ENCODE measurements around the gene BCR.
A peak's percentile ranks its signal among the peaks of the same experiment; 100 is the strongest.
"Not testable (repeated sequence)": the region's sequence is repeated elsewhere in the genome, so short reads cannot be mapped to it uniquely, and the experiment has no call there.

Gene BCR

GRCh38 chr22:23180301-23180892 is at the start of gene BCR:
BCR (plus strand) TSS chr22:23180509; CDS start chr22:23180961, 452 bp downstream.
- no peak for DNase-seq (ENCODE audit: low read depth)

- no peak for DNase-seq (ENCODE audit: low read depth)
Measured at GRCh38 chr22:23130697-23131096, 49.6 kb upstream of the BCR start.

- no peak for DNase-seq (ENCODE audit: low read depth)
Measured at GRCh38 chr22:23131931-23132330, 48.4 kb upstream of the BCR start.

DNA sequence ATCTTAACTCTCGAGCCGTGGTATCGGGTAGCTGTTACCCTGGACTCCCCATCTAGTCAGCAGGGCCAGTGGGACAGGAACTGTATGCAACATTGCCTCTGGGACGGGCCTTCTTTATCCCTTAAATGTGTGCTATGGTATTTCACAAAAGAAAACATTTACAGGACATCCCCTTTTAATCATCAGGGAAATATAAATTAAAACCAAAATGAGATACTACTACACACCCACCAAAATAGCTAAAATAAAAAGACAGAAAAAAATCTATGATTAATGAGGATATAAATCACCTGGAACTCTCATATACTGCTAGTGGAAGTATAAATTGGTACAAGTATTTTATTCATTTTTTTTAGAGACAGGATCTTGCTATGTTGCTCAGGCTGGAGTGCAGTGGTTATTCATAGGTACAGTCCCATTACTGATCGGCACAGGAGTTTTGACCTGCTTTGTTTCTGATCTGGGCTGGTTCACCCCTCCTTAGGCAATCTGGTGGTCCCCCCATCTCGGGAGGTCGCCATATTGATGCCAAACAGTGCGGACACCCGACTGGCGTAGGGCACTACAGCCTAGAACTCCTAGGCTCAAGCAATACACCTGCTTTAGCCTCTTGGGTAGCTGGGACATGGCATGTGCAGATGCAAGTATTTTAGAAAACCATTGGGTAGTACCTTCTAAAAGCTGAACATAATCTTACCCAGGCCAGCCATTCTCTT is 47.8 kb upstream of the BCR start:
- no peak for DNase-seq (ENCODE audit: low read depth)

DNA sequence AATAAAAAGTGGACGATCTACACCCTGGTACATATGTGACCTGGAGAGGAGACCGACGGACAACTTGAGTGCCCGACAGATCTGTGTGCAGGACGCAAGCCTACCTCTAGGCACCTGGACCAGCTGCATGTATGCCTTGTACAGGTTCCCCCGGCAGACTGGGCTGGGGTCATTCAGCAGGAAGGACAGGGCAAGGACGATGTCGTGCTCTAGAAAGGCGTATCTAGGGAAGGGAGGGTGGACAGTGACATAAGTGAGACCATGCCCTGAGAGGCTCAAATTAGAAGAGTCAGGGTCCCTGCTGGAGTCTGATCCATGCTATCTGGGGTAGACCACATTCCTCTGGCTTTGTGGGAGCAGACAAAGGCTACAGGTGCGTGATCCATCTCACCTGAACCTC is 46.4 kb upstream of the BCR start:
- no peak for DNase-seq (ENCODE audit: low read depth)

- not testable (repeated sequence) for DNase-seq (ENCODE audit: low read depth)
Measured at GRCh38 chr22:23136991-23137390, 43.3 kb upstream of the BCR start.

DNA sequence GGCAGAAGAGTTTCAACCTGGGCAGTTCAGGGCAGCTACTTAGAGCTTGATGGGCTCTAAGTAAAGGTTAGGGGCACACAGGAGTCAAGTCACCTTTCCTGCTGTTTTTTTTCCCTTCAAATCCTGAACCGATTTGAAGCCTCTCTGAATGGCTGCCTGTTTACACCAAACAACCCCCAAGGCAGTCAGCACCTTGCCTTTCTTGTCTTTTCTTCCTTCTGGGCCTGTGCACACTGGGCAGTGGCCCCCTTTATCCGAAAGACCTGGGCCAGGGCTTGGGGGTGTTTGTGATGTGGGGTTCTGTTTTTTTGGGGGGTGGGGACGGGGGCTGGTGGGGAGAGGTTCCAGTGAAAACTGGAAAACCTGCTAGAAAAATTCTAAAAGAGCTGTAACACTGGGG is 42.8 kb upstream of the BCR start:
- DNase-seq (ENCODE audit: low read depth), result no peak

- no peak for DNase-seq (ENCODE audit: low read depth)
Measured at GRCh38 chr22:23137905-23138561, 42.3 kb upstream of the BCR start.

DNA sequence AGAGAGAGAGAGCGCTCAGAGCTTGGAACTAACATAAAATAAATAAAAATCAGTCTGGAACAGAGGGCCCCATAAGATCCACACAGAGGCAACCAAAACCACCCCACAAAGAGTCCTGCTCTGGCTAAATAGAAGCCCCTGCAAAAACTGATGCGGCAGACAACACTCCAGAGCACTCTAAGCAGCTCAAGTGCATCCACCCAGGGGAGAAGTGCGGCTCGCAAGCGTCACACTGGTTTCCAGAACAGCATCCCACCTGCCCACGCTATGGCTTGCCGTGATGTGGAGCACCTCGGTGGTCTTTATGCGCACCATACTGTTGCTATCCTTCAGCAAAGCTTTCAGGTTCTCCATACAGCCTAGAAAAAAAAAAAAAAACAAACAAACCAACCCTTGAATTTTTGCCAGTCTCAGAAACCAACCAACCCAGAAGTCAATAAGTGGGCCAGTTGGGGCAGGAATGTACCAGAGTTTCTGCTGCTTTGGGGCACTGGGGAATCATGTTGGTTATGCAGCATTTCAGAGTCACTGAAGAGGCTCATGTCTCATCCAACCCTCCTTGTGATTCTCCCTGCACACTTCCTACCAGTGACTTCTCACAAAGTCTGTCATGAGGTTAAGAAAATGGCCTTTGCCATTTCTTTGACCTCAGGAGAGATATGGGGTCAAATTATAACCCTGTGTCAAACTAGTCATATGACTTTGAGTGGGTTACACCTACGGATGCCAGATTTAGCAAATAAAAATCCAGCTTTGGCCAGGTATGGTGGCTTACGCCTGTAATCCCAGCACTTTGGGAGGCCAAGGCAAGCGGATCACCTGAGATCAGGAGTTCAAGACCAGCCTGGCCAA is 41.5 kb upstream of the BCR start:
- DNase-seq (ENCODE audit: low read depth), result no peak

DNA sequence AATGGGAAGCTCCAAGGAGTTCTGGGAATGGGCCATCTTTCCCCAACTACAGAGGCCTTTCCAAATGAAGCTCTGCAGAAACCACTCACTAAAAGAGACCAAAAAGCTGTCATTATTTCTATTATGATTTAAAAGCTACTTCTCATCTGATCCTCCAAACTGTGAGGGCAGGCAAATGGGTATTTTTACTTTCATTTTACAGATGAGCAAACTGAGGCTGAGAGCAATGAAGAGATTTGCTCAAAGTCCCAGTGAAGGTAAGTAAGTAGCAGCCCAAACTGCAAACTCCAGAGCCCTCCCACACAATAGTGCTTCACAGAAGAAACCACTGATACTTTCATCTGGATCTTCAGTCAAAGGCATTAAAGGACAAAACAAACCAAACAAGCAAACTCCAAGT is 39.9 kb upstream of the BCR start:
- no peak for DNase-seq (ENCODE audit: low read depth)

DNA sequence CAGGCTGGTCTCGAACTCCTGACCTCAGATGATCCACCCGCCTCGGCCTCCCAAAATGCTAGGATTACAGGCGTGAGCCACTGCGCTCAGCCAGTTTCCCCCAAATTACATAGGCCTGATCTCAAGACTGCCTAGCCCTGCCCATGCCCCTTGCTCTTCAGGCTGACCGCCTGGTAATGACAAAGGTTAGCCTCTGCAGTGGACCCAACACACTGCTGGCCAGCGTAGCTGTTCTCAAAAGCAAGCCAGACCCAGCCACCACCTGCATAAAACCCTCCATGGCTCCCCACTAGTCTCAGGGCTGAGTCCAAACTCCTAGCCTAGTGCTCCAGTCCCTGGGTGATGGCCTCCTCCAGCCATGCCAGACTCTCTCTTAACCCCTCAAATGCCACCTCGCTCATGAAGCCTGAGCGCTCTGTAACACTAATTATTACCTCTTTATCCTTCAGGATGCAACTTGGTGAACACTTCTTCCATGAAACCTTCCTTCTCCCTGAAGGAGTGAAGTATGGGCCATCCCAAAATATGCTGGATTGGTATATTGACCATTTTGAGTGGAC is 37.7 kb upstream of the BCR start:
- no peak for DNase-seq (ENCODE audit: low read depth)

DNA sequence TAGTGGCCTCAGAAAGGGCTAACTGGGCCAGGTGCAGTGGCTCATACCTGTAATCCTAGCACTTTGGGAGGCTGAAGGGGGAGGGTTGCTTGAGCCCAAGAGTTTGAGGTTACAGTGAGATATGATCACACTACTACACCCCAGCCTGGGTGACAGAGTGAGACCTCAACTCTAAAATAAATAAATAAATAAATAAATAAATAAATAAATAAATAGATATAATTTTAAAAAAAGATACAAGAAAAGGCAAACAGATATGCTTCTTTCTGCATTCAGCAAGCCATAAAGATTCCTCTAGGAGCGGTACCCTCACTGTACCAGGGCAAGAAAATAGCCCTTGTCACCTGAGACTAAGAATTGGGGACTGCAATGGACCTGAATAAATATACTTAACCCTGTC is 37.2 kb upstream of the BCR start:
- DNase-seq (ENCODE audit: low read depth), result no peak

GRCh38 chr22:23144432-23144831 is 35.9 kb upstream of the BCR start:
- no peak for DNase-seq (ENCODE audit: low read depth)

DNA sequence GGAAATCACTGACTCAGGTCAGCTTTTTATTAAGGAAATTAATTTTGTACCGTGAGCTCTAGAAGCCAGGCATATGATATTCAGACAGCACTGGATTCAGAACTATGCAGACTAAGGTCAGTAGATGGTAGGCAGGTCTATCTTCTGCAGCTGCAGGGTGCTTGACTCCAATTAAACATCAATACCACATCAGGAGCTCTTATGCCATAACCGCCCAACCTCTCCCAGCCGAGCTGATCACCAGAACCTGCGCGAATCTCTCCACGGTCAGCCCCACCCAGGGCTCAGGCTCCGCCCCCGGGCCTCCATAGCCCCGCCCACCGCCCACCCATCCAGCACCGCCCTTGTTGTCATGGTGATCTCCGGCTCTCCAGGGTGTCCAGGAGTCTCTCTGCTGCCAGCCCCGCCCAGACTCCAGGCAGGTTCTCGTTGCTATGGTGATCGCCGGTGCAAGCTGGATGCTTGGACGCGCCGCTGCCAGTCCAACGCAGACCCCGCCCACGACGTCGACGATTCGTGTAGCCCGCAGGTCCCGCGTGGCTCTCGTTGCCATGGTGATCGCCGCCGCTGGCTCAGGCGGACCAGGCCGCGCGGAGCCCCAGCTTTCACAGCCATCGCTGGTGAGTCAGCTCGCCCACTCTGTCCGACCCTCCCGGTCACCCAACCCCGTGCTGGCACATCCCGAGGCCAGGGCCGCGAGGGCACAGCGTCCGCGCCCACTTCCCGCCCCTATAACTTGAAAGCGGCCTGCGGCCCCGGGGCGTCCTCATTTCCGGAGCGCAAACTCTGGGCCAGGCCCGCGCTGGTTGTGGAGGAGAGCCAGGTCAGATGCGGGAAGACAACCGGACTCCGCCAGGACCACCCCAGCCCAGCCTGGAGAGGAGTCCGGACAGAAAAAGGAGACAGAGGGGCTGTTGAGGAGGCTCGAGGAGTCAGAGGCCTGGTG is 35.1 kb upstream of the BCR start, which contains the start of gene RAB36:
TSS of gene RAB36 (plus strand) at position 546 of the 946 bp plus-strand sequence. CDS start 1,140 bp downstream, outside the sequence.
- peak; percentile 55 for DNase-seq (ENCODE audit: low read depth)

DNA sequence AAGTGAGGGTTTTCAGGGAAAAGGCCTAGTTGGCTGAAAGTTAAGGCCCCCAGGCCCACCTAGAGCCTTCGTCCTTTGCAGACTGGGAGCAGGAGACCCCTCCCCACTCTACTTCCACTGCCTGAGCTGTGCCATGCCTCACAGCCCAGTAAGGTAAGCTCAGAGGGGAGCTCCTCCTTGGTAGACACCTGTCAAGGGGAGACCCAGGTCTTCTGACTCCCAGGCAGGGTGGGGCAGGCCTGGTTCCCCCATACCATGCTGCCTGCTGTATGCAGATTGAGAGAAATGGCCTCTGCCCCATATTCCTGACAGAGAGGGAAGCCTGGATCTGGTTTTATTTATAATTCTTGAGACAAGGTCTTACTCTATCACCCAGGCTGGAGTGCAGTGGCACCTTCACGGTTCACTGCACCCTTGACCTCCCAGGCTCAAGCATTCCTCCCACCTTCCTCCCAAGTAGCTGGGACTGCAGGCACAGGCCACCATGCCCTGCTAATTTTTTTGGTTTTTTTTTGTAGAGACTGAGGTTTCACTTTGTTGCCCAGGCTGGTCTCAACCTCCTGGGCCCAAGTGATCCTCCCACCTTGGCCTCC is 34.3 kb upstream of the BCR start:
- DNase-seq (ENCODE audit: low read depth), result no peak

DNA sequence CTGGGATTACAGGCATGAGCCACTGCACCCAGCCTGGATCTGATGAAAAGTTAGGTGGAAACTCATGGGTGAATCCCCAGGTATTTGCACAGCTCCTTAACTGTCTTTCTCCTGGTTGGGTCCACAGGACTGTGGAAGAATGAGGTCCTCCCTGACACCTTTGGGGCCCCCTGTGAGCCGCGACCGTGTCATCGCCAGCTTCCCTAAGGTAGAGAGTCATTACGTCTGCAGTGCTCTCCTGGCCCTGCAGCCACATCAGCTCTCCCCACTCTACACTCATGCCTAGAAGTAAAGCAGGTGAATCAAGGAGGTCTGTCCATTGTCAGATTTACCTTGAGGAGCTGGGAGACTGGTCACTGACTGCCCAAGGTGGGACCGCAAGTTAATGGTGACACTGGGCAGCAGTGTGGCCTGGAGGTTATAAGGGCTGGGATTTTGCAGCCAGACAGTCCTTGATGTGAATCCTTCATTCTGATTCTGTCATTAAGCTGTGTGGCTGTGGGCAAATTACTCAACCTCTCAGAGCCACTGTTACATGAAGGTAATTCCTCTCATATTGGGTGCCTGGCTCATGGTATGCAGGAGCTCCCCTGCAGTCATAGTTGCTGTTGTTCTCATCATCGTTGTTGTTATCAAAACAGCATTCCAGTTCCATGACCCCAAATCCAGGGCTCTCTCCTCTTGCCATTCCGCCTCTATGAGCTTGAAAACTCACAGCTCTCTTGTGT is 33.7 kb upstream of the BCR start:
- DNase-seq (ENCODE audit: low read depth), result no peak

DNA sequence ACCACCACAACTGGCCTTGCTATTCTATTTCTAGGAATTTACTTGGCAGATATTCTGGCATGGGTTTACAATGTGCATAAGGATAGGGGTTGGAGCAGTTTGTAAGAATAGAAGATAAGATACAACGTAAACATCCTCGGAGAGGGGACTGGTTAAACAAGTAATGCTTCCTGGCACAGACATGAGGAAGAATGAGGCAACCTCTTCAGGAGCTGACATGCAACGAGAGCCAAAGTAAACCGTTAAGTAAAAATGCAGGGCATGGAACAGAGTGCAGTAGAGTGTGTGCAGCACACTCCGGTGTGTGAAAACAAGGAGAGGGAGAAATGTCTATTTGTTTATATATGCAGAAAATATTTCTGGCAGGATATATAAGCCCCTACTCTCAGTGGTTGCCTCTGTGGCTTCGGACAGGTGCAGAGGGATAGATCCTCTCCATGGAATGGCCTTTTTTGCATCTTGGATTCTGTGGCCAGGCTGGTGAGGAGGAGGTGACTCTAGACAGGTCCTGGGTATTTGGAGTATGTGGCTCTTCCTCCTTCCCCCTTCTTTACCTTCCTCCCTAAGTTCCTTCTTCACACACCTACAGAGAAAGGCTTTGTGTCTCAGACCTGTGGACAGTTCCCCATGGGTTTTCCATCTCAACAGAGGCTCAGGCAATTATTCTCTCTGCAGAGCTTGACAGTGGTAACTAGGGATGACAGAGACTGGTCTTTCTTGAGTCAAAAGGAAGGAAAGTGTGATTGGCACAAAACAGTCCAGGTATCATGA is 32.5 kb upstream of the BCR start:
- no peak for DNase-seq (ENCODE audit: low read depth)

- DNase-seq (ENCODE audit: low read depth), result no peak
Measured at GRCh38 chr22:23149743-23150238, 30.5 kb upstream of the BCR start.

DNA sequence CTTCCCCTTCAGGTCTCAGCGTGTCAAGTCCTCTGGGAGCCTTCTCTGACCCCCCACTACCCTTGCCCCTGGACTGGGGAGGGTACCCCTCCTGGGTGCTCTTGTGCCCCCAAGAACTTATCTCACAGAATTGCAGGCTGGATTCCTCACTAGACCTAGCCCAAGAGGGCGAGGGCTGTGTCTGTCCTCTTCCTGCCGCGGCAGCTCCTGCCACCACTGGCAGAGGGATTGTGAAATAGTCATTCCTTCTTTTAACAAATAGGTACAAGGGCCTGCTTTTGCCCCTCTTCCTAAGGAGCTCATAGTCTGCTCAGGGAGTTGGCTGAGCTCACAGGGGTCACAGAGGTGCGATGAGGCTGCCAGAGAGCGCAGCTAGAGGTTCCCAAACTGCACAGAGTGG is 29.5 kb upstream of the BCR start:
- DNase-seq (ENCODE audit: low read depth), result no peak

Measured in stimulated activated CD8-positive, alpha-beta memory T cell treated with anti-CD3 and anti-CD28 coated beads, Interleukin-15, amount 100 ng/mL, for 24 hours (primary cell).